Erythroblast (primary cell): Measurements from ENCODE around the gene ZNF175.

Experiments
- GATA1 ChIP-seq: IDR thresholded peaks from 2 replicates; pipeline ENCODE4 v1.6.1; 2011; ENCODE audit warnings: low read depth, mild to moderate bottlenecking, control low read depth, low read length, moderate library complexity
- POLR2A ChIP-seq: IDR thresholded peaks from 2 replicates; pipeline ENCODE4 v1.6.1; 2011; ENCODE audit warnings: mild to moderate bottlenecking, low read length

- TF ChIP-seq POLR2A (no peak), GATA1 (no peak)
Observed at GRCh38 chr19:51560339-51560738, 10.7 kb upstream of the ZNF175 start.
